HepG2 (cell line): ENCODE results near the gene SMIM29. TPM values are rescaled to one million over a fixed set of nuclear protein-coding genes. Genes with fewer than 3 reads are reported as not detected.
A peak's percentile ranks its signal among the peaks of the same experiment; 100 is the strongest.

Experiments
- ATAD3A ChIP-seq: sonication (generic); formaldehyde crosslinking; IDR thresholded peaks from 2 replicates; pipeline ENCODE4 v1.4.0; 2020; ENCODE audit warnings: missing genetic modification reagents
- FOXJ3 ChIP-seq: sonication (generic); formaldehyde crosslinking; IDR thresholded peaks from 2 replicates; pipeline ENCODE4 v1.4.0; 2020; ENCODE audit warnings: missing genetic modification reagents, mild to moderate bottlenecking, borderline replicate concordance
- IKZF1 ChIP-seq: fragments of 450-650 bp; IDR thresholded peaks from 2 replicates; pipeline ENCODE4 v1.7.1; 2016
- KLF13 ChIP-seq: sonication (generic); formaldehyde crosslinking; IDR thresholded peaks from 2 replicates; pipeline ENCODE4 v1.4.0; 2020; ENCODE audit warnings: mild to moderate bottlenecking, missing genetic modification reagents
- KLF6 ChIP-seq: IDR thresholded peaks from 2 replicates; pipeline ENCODE4 v1.8.0; 2016; ENCODE audit warnings: missing biosample characterization, missing genetic modification reagents
- KLF9 ChIP-seq: IDR thresholded peaks from 2 replicates; pipeline ENCODE4 v1.6.1; 2016; ENCODE audit warnings: low read depth
- NR1H2 ChIP-seq: sonication (generic); formaldehyde crosslinking; IDR thresholded peaks from 2 replicates; pipeline ENCODE4 v1.8.1; 2022; ENCODE audit warnings: low read depth, missing genetic modification reagents, borderline replicate concordance
- SMAD3 ChIP-seq: sonication (generic); formaldehyde crosslinking; IDR thresholded peaks from 2 replicates; pipeline ENCODE4 v1.4.0; 2020; ENCODE audit warnings: missing genetic modification reagents
- SRSF4 ChIP-seq: fragments of 200-400 bp; formaldehyde crosslinking; IDR thresholded peaks from one replicate; pipeline ENCODE4 v1.6.1; 2018; ENCODE audit warnings: mild to moderate bottlenecking, low read depth, low read length, moderate library complexity; ENCODE audit not compliant: poor library complexity, severe bottlenecking
- TCF12 ChIP-seq, 2 experiments: fragments of 450-650 bp in 1 of 2; sonication (generic) in 1 of 2; formaldehyde crosslinking in 1 of 2; IDR thresholded peaks; 2 replicates each; pipeline versions ENCODE4 v1.6.1 to v1.8.0; 2017 to 2022; ENCODE audit warnings: antibody characterized with exemption in 1 of 2, mild to moderate bottlenecking in 1 of 2, missing genetic modification reagents in 1 of 2, moderate library complexity in 1 of 2
- ZIK1 ChIP-seq: sonication (generic); formaldehyde crosslinking; IDR thresholded peaks from 2 replicates; pipeline ENCODE4 v1.5.0; 2020; ENCODE audit warnings: mild to moderate bottlenecking, low read depth, missing genetic modification reagents, borderline replicate concordance
- ZNF496 ChIP-seq: sonication (generic); formaldehyde crosslinking; IDR thresholded peaks from 2 replicates; pipeline ENCODE4 v1.8.1; 2023; ENCODE audit warnings: mild to moderate bottlenecking, moderate library complexity, missing genetic modification reagents; ENCODE audit not compliant: insufficient replicate concordance
- ZNF557 ChIP-seq: sonication (generic); formaldehyde crosslinking; IDR thresholded peaks from 2 replicates; pipeline ENCODE4 v1.4.0; 2020; ENCODE audit warnings: missing genetic modification reagents
- ZNF616 ChIP-seq: sonication (generic); formaldehyde crosslinking; IDR thresholded peaks from 2 replicates; pipeline ENCODE4 v1.5.0; 2020; ENCODE audit warnings: low read depth, mild to moderate bottlenecking, missing genetic modification reagents
- ZNF660 ChIP-seq: sonication (generic); formaldehyde crosslinking; IDR thresholded peaks from 2 replicates; pipeline ENCODE4 v1.5.1; 2020; ENCODE audit warnings: mild to moderate bottlenecking, low read depth, missing genetic modification reagents, borderline replicate concordance
- ZNF83 ChIP-seq: sonication (generic); formaldehyde crosslinking; IDR thresholded peaks from 2 replicates; pipeline ENCODE4 v1.4.0; 2020; ENCODE audit warnings: missing genetic modification reagents, mild to moderate bottlenecking, borderline replicate concordance
- polyA plus RNA-seq, 8 experiments: library from polyadenylated mRNA; depleted of rRNA in 3 of 8; stranded (reverse) in 7 of 8; unstranded in 1 of 8; fragments of >200 nt; fragmentation: Illumina TruSeq in 4 of 8; extraction: Trizol in 4 of 8; gene quantifications; 2 replicates each; pipeline versions ENCODE4 v1.2.1 to v1.2.3, GENCODE V29; 2011 to 2016; ENCODE audit warnings: low read depth in 4 of 8, missing spikeins in 1 of 8, mixed read lengths in 1 of 8; ENCODE audit not compliant: insufficient read depth in 1 of 8
- total RNA-seq, 5 experiments: library from RNA; depleted of rRNA; stranded (reverse); fragments of >200 nt; fragmentation: Illumina TruSeq; extraction: Trizol; gene quantifications; 2 replicates each; pipeline ENCODE4 v1.2.3, GENCODE V29; 2016; ENCODE audit warnings: low read depth in 1 of 5
- TF ChIP-seq, protein P1 (sequence below): sonication (generic); formaldehyde crosslinking; IDR thresholded peaks from 2 replicates; pipeline ENCODE4 v1.4.0; 2020; ENCODE audit warnings: mild to moderate bottlenecking, missing genetic modification reagents
- TF ChIP-seq, protein P2 (sequence below): sonication (generic); formaldehyde crosslinking; IDR thresholded peaks from 2 replicates; pipeline ENCODE4 v1.4.0; 2020; ENCODE audit warnings: missing genetic modification reagents, mild to moderate bottlenecking, borderline replicate concordance
- TF ChIP-seq, protein P3 (sequence below), 2 experiments: sonication (generic) in 1 of 2; formaldehyde crosslinking in 1 of 2; IDR thresholded peaks; 2 replicates each; pipeline versions ENCODE4 v1.6.1 to v1.9.0; 2014 to 2022; ENCODE audit warnings: antibody characterized with exemption in 1 of 2, borderline replicate concordance in 1 of 2, inconsistent platforms in 1 of 2, low read depth in 1 of 2, missing genetic modification reagents in 1 of 2

SMIM29 gene
- total and polyA plus RNA-seq, 2 of the 13 experiments (the other 11 are each of a cell fraction or from before 2014, with no cell fraction given): 8.8 to 15.3 TPM

DNA sequence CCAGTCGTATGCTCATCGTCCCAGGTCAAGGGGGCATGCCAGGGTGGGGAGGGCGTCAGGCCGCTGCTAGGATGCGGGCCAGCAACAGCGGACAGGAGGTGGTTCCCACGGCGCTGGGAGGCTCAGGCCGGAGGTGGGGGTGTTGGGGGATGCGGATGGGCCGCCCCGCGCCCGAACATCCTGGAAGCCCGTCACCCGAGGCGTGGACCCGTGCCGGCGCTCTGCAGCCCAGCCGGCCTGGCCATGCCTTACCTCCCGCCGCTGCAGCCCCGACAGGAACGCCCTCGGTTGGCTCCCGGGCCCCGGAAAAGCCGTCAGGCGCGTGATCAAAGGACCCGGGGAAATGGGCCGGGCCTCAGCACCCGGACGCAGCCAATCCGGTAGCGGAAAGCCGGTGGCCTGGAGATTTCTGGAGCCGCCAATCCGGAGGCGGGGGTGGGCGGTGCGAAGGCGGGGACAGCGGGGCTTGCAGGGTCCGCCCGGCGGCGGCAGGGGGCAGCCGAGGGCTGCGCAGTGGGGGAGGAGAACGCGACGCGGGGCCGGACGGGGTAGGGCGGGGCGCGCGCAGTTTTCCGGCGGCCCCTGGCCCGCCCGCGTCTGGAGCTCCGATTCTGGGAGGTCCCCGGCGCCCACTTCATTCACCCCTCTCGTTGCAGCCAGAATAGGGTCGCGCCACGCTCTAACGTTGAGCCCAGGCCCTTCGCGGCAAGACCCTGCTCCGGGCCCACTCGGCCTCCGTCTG is at the start of gene SMIM29 (continued):
- TF ChIP-seq SRSF4 (no peak), ZNF83 (CRISPR knock-in tag) (no peak; the same call in 1 of the 2 replicates), ATAD3A (CRISPR knock-in tag) (no peak), KLF6 (CRISPR knock-in tag) (no peak; the same call in none of the 2 replicates), ZIK1 (CRISPR knock-in tag) (peak; percentile 56; the same call in 1 of the 2 replicates), KLF9 (CRISPR knock-in tag) (peak; percentile 47; the same call in 1 of the 2 replicates), NR1H2 (CRISPR knock-in tag) (no peak), KLF13 (CRISPR knock-in tag) (0 out of 2 replicates have a peak, but pooled peaks have one; percentile 13), ZNF557 (no peak; the same call in 1 of the 2 replicates), ZNF660 (no peak), TCF12 (IDR thresholded peaks at IDR 0.05) (no peak), TCF12 (CRISPR knock-in tag; IDR thresholded peaks at IDR 0.05) (no peak; the same call in 1 of the 2 replicates), FOXJ3 (CRISPR knock-in tag) (no peak; the same call in 1 of the 2 replicates), SMAD3 (peak; percentile 54; the same call in 1 of the 2 replicates), ZNF496 (CRISPR knock-in tag) (no peak), ZNF616 (CRISPR knock-in tag) (peak; percentile 77; the same call in 1 of the 2 replicates), IKZF1 (no peak)
- TF ChIP-seq, protein P1, sequence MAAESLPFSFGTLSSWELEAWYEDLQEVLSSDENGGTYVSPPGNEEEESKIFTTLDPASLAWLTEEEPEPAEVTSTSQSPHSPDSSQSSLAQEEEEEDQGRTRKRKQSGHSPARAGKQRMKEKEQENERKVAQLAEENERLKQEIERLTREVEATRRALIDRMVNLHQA (CRISPR knock-in tag): no peak
- TF ChIP-seq, protein P2, sequence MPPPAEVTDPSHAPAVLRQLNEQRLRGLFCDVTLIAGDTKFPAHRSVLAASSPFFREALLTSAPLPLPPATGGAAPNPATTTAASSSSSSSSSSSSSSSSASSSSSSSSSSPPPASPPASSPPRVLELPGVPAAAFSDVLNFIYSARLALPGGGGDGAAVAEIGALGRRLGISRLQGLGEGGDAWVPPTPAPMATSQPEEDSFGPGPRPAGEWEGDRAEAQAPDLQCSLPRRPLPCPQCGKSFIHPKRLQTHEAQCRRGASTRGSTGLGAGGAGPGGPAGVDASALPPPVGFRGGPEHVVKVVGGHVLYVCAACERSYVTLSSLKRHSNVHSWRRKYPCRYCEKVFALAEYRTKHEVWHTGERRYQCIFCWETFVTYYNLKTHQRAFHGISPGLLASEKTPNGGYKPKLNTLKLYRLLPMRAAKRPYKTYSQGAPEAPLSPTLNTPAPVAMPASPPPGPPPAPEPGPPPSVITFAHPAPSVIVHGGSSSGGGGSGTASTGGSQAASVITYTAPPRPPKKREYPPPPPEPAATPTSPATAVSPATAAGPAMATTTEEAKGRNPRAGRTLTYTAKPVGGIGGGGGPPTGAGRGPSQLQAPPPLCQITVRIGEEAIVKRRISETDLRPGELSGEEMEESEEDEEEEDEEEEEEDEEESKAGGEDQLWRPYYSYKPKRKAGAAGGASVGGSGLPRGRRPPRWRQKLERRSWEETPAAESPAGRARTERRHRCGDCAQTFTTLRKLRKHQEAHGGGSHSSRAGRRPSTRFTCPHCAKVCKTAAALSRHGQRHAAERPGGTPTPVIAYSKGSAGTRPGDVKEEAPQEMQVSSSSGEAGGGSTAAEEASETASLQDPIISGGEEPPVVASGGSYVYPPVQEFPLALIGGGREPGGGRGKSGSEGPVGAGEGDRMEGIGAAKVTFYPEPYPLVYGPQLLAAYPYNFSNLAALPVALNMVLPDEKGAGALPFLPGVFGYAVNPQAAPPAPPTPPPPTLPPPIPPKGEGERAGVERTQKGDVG (CRISPR knock-in tag): peak; percentile 19; the same call in 1 of the 2 replicates
- TF ChIP-seq, protein P3, sequence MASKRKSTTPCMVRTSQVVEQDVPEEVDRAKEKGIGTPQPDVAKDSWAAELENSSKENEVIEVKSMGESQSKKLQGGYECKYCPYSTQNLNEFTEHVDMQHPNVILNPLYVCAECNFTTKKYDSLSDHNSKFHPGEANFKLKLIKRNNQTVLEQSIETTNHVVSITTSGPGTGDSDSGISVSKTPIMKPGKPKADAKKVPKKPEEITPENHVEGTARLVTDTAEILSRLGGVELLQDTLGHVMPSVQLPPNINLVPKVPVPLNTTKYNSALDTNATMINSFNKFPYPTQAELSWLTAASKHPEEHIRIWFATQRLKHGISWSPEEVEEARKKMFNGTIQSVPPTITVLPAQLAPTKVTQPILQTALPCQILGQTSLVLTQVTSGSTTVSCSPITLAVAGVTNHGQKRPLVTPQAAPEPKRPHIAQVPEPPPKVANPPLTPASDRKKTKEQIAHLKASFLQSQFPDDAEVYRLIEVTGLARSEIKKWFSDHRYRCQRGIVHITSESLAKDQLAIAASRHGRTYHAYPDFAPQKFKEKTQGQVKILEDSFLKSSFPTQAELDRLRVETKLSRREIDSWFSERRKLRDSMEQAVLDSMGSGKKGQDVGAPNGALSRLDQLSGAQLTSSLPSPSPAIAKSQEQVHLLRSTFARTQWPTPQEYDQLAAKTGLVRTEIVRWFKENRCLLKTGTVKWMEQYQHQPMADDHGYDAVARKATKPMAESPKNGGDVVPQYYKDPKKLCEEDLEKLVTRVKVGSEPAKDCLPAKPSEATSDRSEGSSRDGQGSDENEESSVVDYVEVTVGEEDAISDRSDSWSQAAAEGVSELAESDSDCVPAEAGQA (IDR thresholded peaks at IDR 0.05; ENCODE audit: low read depth): no peak
- TF ChIP-seq, protein P3 (CRISPR knock-in tag; IDR thresholded peaks at IDR 0.05; ENCODE audit: borderline replicate concordance): no peak
